ENCODE data around the gene STX8.
"Not testable (repeated sequence)": the region's sequence is repeated elsewhere in the genome, so short reads cannot be mapped to it uniquely, and the experiment has no call there.

Gene STX8

GRCh38 chr17:9261081-9262012 is 314.3 kb downstream of the STX8 start:
- DNase-seq (ENCODE audit: low read depth), result no peak

GRCh38 chr17:9259419-9259818 is 316.2 kb downstream of the STX8 start:
- no peak for DNase-seq (ENCODE audit: low read depth)

GRCh38 chr17:9258115-9259015 is 317.3 kb downstream of the STX8 start:
- DNase-seq (ENCODE audit: low read depth), result no peak

DNA sequence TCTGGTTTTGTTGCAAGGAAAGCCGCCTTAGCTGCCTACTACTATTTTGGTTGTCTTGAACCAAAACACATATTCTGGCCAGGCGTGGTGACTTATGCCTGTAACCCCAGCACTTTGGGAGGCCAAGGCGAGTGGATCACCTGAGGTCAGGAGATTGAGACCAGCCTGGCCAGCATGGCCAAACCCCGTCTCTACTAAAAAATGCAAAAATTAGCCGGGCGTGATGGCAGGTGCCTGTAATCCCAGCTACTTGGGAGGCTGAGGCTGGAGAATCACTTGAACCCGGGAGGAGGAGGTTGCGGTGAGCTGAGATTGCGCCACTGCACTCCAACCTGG is 318.0 kb downstream of the STX8 start:
- not testable (repeated sequence) for DNase-seq (ENCODE audit: low read depth)

GRCh38 chr17:9256751-9257629 is 318.6 kb downstream of the STX8 start:
- DNase-seq (ENCODE audit: low read depth), result no peak

DNA sequence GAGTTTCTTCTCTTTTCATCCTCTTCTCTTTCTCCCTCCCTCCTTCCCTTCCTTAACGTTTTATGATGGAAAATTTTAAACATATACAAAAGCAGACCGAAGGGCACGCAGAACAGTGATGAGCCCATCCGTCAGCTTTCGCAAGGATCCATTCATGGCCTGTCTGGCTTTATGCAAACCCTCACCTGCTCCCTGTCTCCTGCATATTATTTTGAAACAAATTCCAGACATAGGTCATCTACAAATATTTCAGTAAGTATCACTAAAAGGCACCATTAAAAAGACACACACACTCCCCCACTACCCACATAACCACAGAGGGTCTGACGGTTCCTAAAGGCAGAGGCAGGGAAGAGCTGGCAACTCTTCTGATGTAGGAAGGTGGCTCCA is 319.3 kb downstream of the STX8 start:
- DNase-seq (ENCODE audit: low read depth), result no peak

- no peak for DNase-seq (ENCODE audit: low read depth)
Measured at GRCh38 chr17:9255833-9256232, 319.8 kb downstream of the STX8 start.

- DNase-seq (ENCODE audit: low read depth), result no peak
Measured at GRCh38 chr17:9254841-9255240, 320.8 kb downstream of the STX8 start.

DNA sequence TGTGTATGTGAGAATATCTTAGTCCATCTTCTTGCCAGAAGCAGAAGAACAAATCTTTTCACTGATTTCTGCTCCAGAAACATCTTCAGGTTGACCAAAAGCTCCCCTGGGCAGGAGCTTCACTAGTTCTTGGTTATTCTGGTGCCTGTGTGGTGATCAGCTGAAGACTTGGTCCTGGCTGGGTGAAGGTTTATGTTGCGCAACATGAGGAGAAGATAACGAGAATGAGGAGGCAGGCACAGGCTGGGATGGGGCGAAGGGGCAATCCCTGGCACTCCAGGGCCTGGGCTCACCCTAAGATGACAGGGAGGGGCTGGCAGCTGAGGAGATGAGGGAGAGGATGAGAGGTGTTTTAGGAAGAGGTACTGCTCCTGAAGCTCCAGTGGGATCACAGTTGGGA is 322.3 kb downstream of the STX8 start:
- DNase-seq (ENCODE audit: low read depth), result no peak

GRCh38 chr17:9251273-9251672 is 324.3 kb downstream of the STX8 start:
- no peak for DNase-seq (ENCODE audit: low read depth)

GRCh38 chr17:9249245-9249953 is 326.2 kb downstream of the STX8 start:
- no peak for DNase-seq (ENCODE audit: low read depth)

GRCh38 chr17:9247401-9247938 is 328.1 kb downstream of the STX8 start:
- no peak for DNase-seq (ENCODE audit: low read depth)

GRCh38 chr17:9244066-9245052 is 331.3 kb downstream of the STX8 start:
- no peak for DNase-seq (ENCODE audit: low read depth)

- DNase-seq (ENCODE audit: low read depth), result no peak
Measured at GRCh38 chr17:9242983-9243382, 332.6 kb downstream of the STX8 start.

GRCh38 chr17:9242497-9242881 is 333.1 kb downstream of the STX8 start:
- DNase-seq (ENCODE audit: low read depth), result no peak

GRCh38 chr17:9241774-9242496 is 333.7 kb downstream of the STX8 start:
- no peak for DNase-seq (ENCODE audit: low read depth)

DNA sequence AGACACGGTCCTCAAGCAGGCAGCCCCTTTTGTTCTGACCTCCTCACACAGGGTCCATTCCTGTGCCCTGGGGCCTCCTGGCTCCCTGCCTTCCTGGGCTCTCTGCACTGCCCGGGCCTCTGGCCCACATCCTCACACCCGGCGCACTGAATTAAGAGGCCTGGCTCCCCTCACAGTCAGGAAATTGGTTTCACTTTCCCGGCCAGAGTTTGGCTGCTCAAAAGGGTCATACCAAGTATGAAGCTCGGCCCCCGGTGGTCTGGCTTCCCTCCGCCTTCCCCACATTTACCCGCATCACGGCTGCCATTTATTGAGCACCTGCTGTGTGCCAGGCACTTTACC is 334.3 kb downstream of the STX8 start:
- no peak for DNase-seq (ENCODE audit: low read depth)

GRCh38 chr17:9240659-9241370 is 334.8 kb downstream of the STX8 start:
- no peak for DNase-seq (ENCODE audit: low read depth)
